Panc1 (cell line): ENCODE measurements around the gene SCUBE2. TPM values are rescaled to one million over a fixed set of nuclear protein-coding genes. Genes with fewer than 3 reads are reported as not detected.
"Not testable (repeated sequence)": the region's sequence is repeated elsewhere in the genome, so short reads cannot be mapped to it uniquely, and the experiment has no call there.

ENCODE experiments used
- ATAC-seq: fragments of 200-7000 bp; cut with Tn5 transposase; 2 replicates; pipeline ENCODE4 v1.9.1; 2020; ENCODE audit warnings: mild to moderate bottlenecking, moderate library complexity
- BruUV-seq: library from RNA; stranded (reverse); fragments of 400-500 nt; replicated peaks from 2 replicates; lab custom pipeline; 2021; lab: Mats Ljungman, UMichigan
- CTCF ChIA-PET: fragments of 300-600 bp; sonication (Branson Sonifier 250); formaldehyde crosslinking; loops from one replicate; lab custom pipeline; 2022; ENCODE audit warnings: antibody characterized with exemption; lab: Charles Lee
- POLR2A ChIA-PET: fragments of 300-600 bp; sonication (Branson Sonifier 250); formaldehyde crosslinking; loops from one replicate; lab custom pipeline; 2022; ENCODE audit warnings: antibody characterized with exemption; lab: Charles Lee
- DNase-seq: peaks from one replicate; pipeline ENCODE4 v3.0.0-alpha.2; 2010; ENCODE audit warnings: low read depth, low spot score
- H3K27ac ChIP-seq: 2 replicates; pipeline ENCODE4 v1.5.1; 2011; ENCODE audit warnings: mild to moderate bottlenecking, low read length, inconsistent platforms
- H3K27me3 ChIP-seq: fragments of 200-500 bp; sonication (Bioruptor generic); 2 replicates; pipeline ENCODE4 v1.6.0; 2014; ENCODE audit warnings: low read length, inconsistent platforms; ENCODE audit not compliant: control insufficient read depth, insufficient read depth
- H3K36me3 ChIP-seq: fragments of 200-500 bp; sonication (Bioruptor generic); 2 replicates; pipeline ENCODE4 v1.5.1; 2014; ENCODE audit warnings: inconsistent platforms, mild to moderate bottlenecking, low read length, moderate library complexity; ENCODE audit not compliant: control insufficient read depth, insufficient read depth
- H3K4me1 ChIP-seq: 2 replicates; pipeline ENCODE4 v1.5.1; 2011; ENCODE audit warnings: inconsistent platforms, mild to moderate bottlenecking, low read length, moderate library complexity; ENCODE audit not compliant: control insufficient read depth, insufficient read depth
- H3K4me3 ChIP-seq, 2 experiments: 2 replicates each; pipeline ENCODE4 v1.5.1; 2011 to 2012; ENCODE audit warnings: low read depth in 2 of 2, low read length in 2 of 2, mild to moderate bottlenecking in 2 of 2, inconsistent platforms in 1 of 2, moderate library complexity in 1 of 2
- H3K9me3 ChIP-seq: fragments of 200-500 bp; sonication (Bioruptor generic); 2 replicates; pipeline ENCODE4 v1.5.1; 2014; ENCODE audit warnings: low read depth, mild to moderate bottlenecking, inconsistent platforms, low read length, moderate library complexity; ENCODE audit not compliant: control insufficient read depth, insufficient read depth
- CTCF ChIP-seq: fragments of 450-650 bp; IDR thresholded peaks from 2 replicates; pipeline ENCODE4 v1.5.1; 2017; ENCODE audit warnings: mild to moderate bottlenecking
- POLR2AphosphoS5 ChIP-seq: IDR thresholded peaks from 2 replicates; pipeline ENCODE4 v1.6.1; 2012; ENCODE audit warnings: mild to moderate bottlenecking, low read depth, low read length, moderate library complexity
- REST ChIP-seq, 2 experiments: IDR thresholded peaks; 2 replicates each; pipeline ENCODE4 v1.6.1; 2011 to 2012; ENCODE audit warnings: low read depth in 2 of 2, control low read depth in 1 of 2, low read length in 1 of 2, mild to moderate bottlenecking in 1 of 2, moderate library complexity in 1 of 2; ENCODE audit not compliant: insufficient read depth in 1 of 2
- SIN3A ChIP-seq: IDR thresholded peaks from 2 replicates; pipeline ENCODE4 v1.6.1; 2012; ENCODE audit warnings: low read depth, mild to moderate bottlenecking, low read length, moderate library complexity, borderline replicate concordance; ENCODE audit not compliant: insufficient read depth
- TCF7L2 ChIP-seq: IDR thresholded peaks from 2 replicates; pipeline ENCODE4 v1.6.1; 2011; ENCODE audit warnings: mild to moderate bottlenecking, low read depth, low read length, inconsistent platforms
- in situ Hi-C: cut with HindIII; loops from 2 replicates; pipeline ENCODE4 v1.10.0; 2016; ENCODE audit warnings: low sequenced_read_pairs, low pct_unique_long_range_greater_than_20kb
- intact Hi-C: fragments of 100-400 bp; cut with micrococcal nuclease; formaldehyde crosslinking; loops from one replicate; pipeline ENCODE4 v1.10.0; 2022; ENCODE audit not compliant: unreplicated experiment
- total RNA-seq: library from RNA; stranded (reverse); gene quantifications from one replicate; pipeline ENCODE4 v1.2.1, GENCODE V29; 2021; ENCODE audit not compliant: unreplicated experiment

Gene SCUBE2
- total RNA-seq, 1 experiment from 2014 or later = 2.8 TPM

DNA sequence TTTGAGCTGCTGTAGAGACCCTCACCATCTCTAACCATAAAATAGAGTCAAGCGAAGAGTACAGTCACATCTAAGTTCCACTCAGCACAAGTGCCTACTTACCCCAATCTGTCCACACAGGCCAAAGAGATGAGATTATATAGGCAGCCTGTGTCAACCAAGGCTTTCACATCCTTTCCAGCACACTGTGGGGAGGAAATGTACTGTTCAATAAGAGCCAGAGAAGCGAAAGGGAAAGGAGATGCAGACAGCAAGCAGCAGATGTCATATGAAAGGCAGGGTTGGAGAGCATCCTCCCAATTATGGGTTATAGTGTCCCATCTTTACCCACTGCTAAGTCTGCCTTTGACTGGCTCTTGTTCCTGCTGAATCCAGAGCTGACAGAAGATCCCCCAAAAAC lies 104.0 kb downstream of the SCUBE2 start:
- no TSS peak for BruUV-seq
- Histone ChIP-seq H3K9me3 (no peaks in the 10 kb centered on the region), H3K27me3 (no peaks in the 10 kb centered on the region), H3K4me1 (no peaks in the 10 kb centered on the region; the same call in 1 of the 2 replicates), H3K27ac (no peak overlapping the region), H3K4me3 (no peak overlapping the region), H3K36me3 (no peaks in the 10 kb centered on the region)
- ChIA-PET CTCF (no interaction called here), POLR2A (no interaction called here)
- in situ Hi-C loops (no loop called here), intact Hi-C loops (no loop called here)
- ATAC-seq = no peak
- DNase-seq = no peak
- TF ChIP-seq CTCF (no peak), REST (IDR thresholded peaks at IDR 0.05; ENCODE audit: insufficient read depth in 1 of 2, low read depth in 2 of 2, low read length in 1 of 2) (no peak), SIN3A (no peak), TCF7L2 (no peak), POLR2AphosphoS5 (no peak)

DNA sequence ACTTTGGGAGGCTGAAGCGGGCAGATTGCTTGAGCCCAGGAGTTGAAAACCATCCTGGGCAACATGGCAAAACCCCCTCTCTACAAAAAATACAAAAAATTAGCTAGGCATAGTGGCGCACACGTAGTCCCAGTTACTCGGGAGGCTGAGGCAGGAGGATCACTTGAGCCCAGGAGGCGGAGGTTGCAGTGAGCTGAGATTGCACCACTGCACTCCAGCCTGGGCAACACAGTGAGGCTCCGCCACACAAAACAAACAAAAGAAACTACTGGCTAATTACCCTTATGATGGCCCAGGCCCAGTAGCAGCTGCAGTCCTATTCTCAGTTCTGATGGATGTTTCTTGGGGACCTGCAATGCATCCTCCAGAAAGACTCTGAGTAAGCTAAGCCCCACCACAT lies 104.6 kb downstream of the SCUBE2 start:
- H3K27ac ChIP-seq, H3K27me3 ChIP-seq, H3K4me3 ChIP-seq, POLR2A ChIA-PET, CTCF ChIA-PET, H3K9me3 ChIP-seq, BruUV-seq, H3K36me3 ChIP-seq, in situ Hi-C loops, intact Hi-C loops, DNase-seq, H3K4me1 ChIP-seq, ATAC-seq: not testable (repeated sequence)

DNA sequence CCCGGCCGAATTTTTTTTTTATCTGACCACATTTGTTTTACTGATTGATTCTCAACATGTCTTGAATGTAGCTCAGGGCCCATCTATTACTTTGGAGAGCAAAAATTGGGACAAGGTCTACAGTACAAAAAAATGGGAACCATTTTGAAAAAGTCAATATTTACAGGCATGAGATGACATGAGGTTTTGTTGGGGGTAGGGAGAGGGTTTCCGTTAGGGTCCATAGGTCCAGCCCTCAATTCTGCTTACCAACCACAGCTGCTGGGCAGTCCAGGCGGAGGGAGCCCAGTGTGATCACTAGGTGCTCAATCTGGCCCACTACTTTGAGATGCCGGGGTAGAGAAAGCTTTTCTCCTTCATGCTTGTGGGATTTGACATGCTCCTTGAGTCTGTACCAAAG lies 105.9 kb downstream of the SCUBE2 start:
- no peak overlapping the region for H3K27ac ChIP-seq
- H3K36me3 ChIP-seq = no peaks in the 10 kb centered on the region
- H3K9me3 ChIP-seq = no peaks in the 10 kb centered on the region
- POLR2A ChIA-PET = no interaction called here
- in situ Hi-C loops = no loop called here
- no peaks in the 10 kb centered on the region for H3K27me3 ChIP-seq
- BruUV-seq = no TSS peak
- TF ChIP-seq REST (IDR thresholded peaks at IDR 0.05; ENCODE audit: insufficient read depth in 1 of 2, low read depth in 2 of 2, low read length in 1 of 2) (no peak), SIN3A (no peak), POLR2AphosphoS5 (no peak)
- CTCF ChIA-PET = no interaction called here
- no peak for DNase-seq
- intact Hi-C loops = no loop called here
- no peak overlapping the region for H3K4me3 ChIP-seq
- ATAC-seq = no peak
- no peaks in the 10 kb centered on the region; the same call in 1 of the 2 replicates for H3K4me1 ChIP-seq
